Aorta (tissue), 5 donors: Measurements from ENCODE around the gene PM20D1. TPM values are rescaled to one million over a fixed set of nuclear protein-coding genes. Genes with fewer than 3 reads are reported as not detected.
"Not testable (repeated sequence)": the region's sequence is repeated elsewhere in the genome, so short reads cannot be mapped to it uniquely, and the experiment has no call there.

Experiments
- ATAC-seq: fragments of 200-7000 bp; cut with Tn5 transposase; one replicate; pipeline ENCODE4 v1.9.1; 2022; ENCODE audit warnings: moderate library complexity; ENCODE audit not compliant: low FRiP score
- DNase-seq, 2 donors: peaks; one replicate each; pipeline ENCODE4 v3.0.0-alpha.2; 2020
- H3K27ac ChIP-seq, 2 donors: one replicate each; pipeline ENCODE4 v1.5.1; 2013; ENCODE audit warnings: low read length in 2 of 2, mild to moderate bottlenecking in 2 of 2, moderate library complexity in 2 of 2, control low read depth in 1 of 2, inconsistent platforms in 1 of 2, low read depth in 1 of 2
- H3K27me3 ChIP-seq, 2 donors: one replicate each; pipeline ENCODE4 v1.6.1; 2013; ENCODE audit warnings: control low read depth in 1 of 2, low read length in 1 of 2, mild to moderate bottlenecking in 1 of 2, moderate library complexity in 1 of 2; ENCODE audit not compliant: insufficient read depth in 2 of 2, control insufficient read depth in 1 of 2
- H3K36me3 ChIP-seq, 2 donors: one replicate each; pipeline ENCODE4 v1.6.1; 2013; ENCODE audit warnings: control low read depth in 1 of 2, low read length in 1 of 2, mild to moderate bottlenecking in 1 of 2; ENCODE audit not compliant: insufficient read depth in 2 of 2, control insufficient read depth in 1 of 2
- H3K4me1 ChIP-seq, 2 donors: one replicate each; pipeline ENCODE4 v1.6.1; 2013; ENCODE audit warnings: low read length in 2 of 2, control low read depth in 1 of 2, mild to moderate bottlenecking in 1 of 2, moderate library complexity in 1 of 2; ENCODE audit not compliant: insufficient read depth in 2 of 2, control insufficient read depth in 1 of 2
- H3K4me3 ChIP-seq, 2 donors: one replicate each; pipeline ENCODE4 v1.5.1; 2013; ENCODE audit warnings: low read length in 2 of 2, control low read depth in 1 of 2, mild to moderate bottlenecking in 1 of 2
- H3K9me3 ChIP-seq: one replicate; pipeline ENCODE4 v1.6.1; 2013; ENCODE audit warnings: mild to moderate bottlenecking, low read length; ENCODE audit not compliant: control insufficient read depth
- WGBS, 2 donors: extraction: QIAGEN DNeasy Blood & Tissue Kit; methylation state at CpG; one replicate each; pipeline ENCODE4 v1.1.7; 2013; 5-methylcytosine and 5-hydroxymethylcytosine counted together
- intact Hi-C, 2 donors: fragments of 100-400 bp; cut with DNase I; formaldehyde crosslinking; loops; one replicate each; pipeline versions ENCODE4 v1.14.2 to v1.15.0; 2022
- polyA plus RNA-seq, 2 donors: library from polyadenylated mRNA; stranded (reverse); fragments of 200-250 nt; gene quantifications; one replicate each; pipeline ENCODE4 v1.2.3, GENCODE V29; 2013
- total RNA-seq, 2 donors: library from RNA; stranded (reverse); fragmentation: NEBNext Ultra II Directional; extraction: Animal tissue kit (Norgen Biotek cat#: 25700); gene quantifications; one replicate each; pipeline ENCODE4 v1.2.1, GENCODE V29; 2021
- donor health status: healthy with polysubstance abuse.
- donor health status: Bipolar disorder and iron deficiency.
- donor health status: DM: no; HTN: no; CAD: no.
- donor health status: DM: no; HTN: no; CAD: no.
- donor health status: DM: yes; HTN: yes; CAD: no.

Gene PM20D1
- total and polyA plus RNA-seq, 4 donors: 0.19 to 1.1 (median 0.63) TPM; not detected in 1

- no peak overlapping the region for H3K27ac ChIP-seq
Observed at GRCh38 chr1:205827623-205828022, 22.3 kb downstream of the PM20D1 start.

GRCh38 chr1:205826995-205827394, 22.9 kb downstream of the PM20D1 start:
- no peak for ATAC-seq

More at GRCh38 chr1:205827623-205828022, 22.3 kb downstream of the PM20D1 start:
- ATAC-seq (no peak), DNase-seq (no peak)
- 0 to 13% methylated on average over 1 of the region's 1 CpG for WGBS, 2 donors
- intact Hi-C loops: no loop called here
- H3K36me3 ChIP-seq: no peaks in the 10 kb centered on the region
- no peaks in the 10 kb centered on the region for H3K27me3 ChIP-seq
- H3K4me1 ChIP-seq: peaks cover 0 to 4% of the 10 kb centered on the region in 2 donors
- H3K4me3 ChIP-seq: no peak overlapping the region
- H3K9me3 ChIP-seq: no peaks in the 10 kb centered on the region

GRCh38 chr1:205826016-205826806, 23.7 kb downstream of the PM20D1 start:
- DNase-seq (no peak), ATAC-seq (no peak)
- peaks cover 0 to 4% of the 10 kb centered on the region in 2 donors for H3K4me1 ChIP-seq
- no peaks in the 10 kb centered on the region for H3K36me3 ChIP-seq
- H3K27me3 ChIP-seq: no peaks in the 10 kb centered on the region
- intact Hi-C loops: no loop called here
- WGBS, 2 donors: 49 to 63% methylated on average over 8 of the region's 8 CpGs
- no peak overlapping the region for H3K27ac ChIP-seq
- no peak overlapping the region for H3K4me3 ChIP-seq
- H3K9me3 ChIP-seq: no peaks in the 10 kb centered on the region

More at GRCh38 chr1:205826995-205827394, 22.9 kb downstream of the PM20D1 start:
- H3K27ac ChIP-seq: no peak overlapping the region
- no peaks in the 10 kb centered on the region for H3K9me3 ChIP-seq
- no peak overlapping the region for H3K4me3 ChIP-seq
- no peaks in the 10 kb centered on the region for H3K36me3 ChIP-seq
- peaks cover 0 to 4% of the 10 kb centered on the region in 2 donors for H3K4me1 ChIP-seq
- no peak for DNase-seq
- H3K27me3 ChIP-seq: no peaks in the 10 kb centered on the region
- 6 to 7% methylated on average over 3 of the region's 3 CpGs for WGBS, 2 donors
- intact Hi-C loops: no loop called here

GRCh38 chr1:205824180-205824579, 25.8 kb downstream of the PM20D1 start:
- H3K27ac ChIP-seq: no peak overlapping the region
- intact Hi-C loops: no loop called here
- DNase-seq: no peak
- H3K27me3 ChIP-seq: no peaks in the 10 kb centered on the region
- WGBS, 2 donors: 98% methylated on average over 5 of the region's 5 CpGs
- ATAC-seq: no peak
- no peak overlapping the region for H3K4me3 ChIP-seq
- peaks cover 0 to 4% of the 10 kb centered on the region in 2 donors for H3K4me1 ChIP-seq
- H3K9me3 ChIP-seq: no peaks in the 10 kb centered on the region
- no peaks in the 10 kb centered on the region for H3K36me3 ChIP-seq

- ATAC-seq, H3K4me3 ChIP-seq, H3K9me3 ChIP-seq, H3K4me1 ChIP-seq, H3K27me3 ChIP-seq, intact Hi-C loops, H3K27ac ChIP-seq, H3K36me3 ChIP-seq, DNase-seq: not testable (repeated sequence)
- WGBS, 2 donors: 91 to 97% methylated on average over 2 of the region's 2 CpGs
Observed at GRCh38 chr1:205823260-205823659, 26.7 kb downstream of the PM20D1 start.

- ATAC-seq (no peak), DNase-seq (no peak)
- 94 to 96% methylated on average over 2 of the region's 2 CpGs for WGBS, 2 donors
- no peak overlapping the region for H3K4me3 ChIP-seq
- no peak overlapping the region for H3K27ac ChIP-seq
- peaks cover 0 to 4% of the 10 kb centered on the region in 2 donors for H3K4me1 ChIP-seq
- intact Hi-C loops: no loop called here
- no peaks in the 10 kb centered on the region for H3K36me3 ChIP-seq
- H3K27me3 ChIP-seq: no peaks in the 10 kb centered on the region
- no peaks in the 10 kb centered on the region for H3K9me3 ChIP-seq
Observed at GRCh38 chr1:205822397-205822796, 27.5 kb downstream of the PM20D1 start.

- ATAC-seq: no peak
- Histone ChIP-seq H3K27me3 (no peaks in the 10 kb centered on the region), H3K27ac (no peak overlapping the region), H3K9me3 (no peaks in the 10 kb centered on the region), H3K4me3 (no peak overlapping the region), H3K36me3 (no peaks in the 10 kb centered on the region), H3K4me1 (no peaks in the 10 kb centered on the region)
- intact Hi-C loops: no loop called here
- 95% methylated on average over 3 of the region's 3 CpGs for WGBS, 2 donors
- DNase-seq: no peak
Observed at GRCh38 chr1:205817988-205818387, 31.9 kb downstream of the PM20D1 start.

- no peak for DNase-seq
- H3K36me3 ChIP-seq: no peaks in the 10 kb centered on the region
- no peak for ATAC-seq
- no peaks in the 10 kb centered on the region for H3K9me3 ChIP-seq
- H3K4me1 ChIP-seq: no peaks in the 10 kb centered on the region
- no peaks in the 10 kb centered on the region for H3K27me3 ChIP-seq
- H3K4me3 ChIP-seq: no peak overlapping the region
- H3K27ac ChIP-seq: no peak overlapping the region
- intact Hi-C loops: no loop called here
- 91 to 98% methylated on average over 3 of the region's 3 CpGs for WGBS, 2 donors
Observed at GRCh38 chr1:205817364-205817763, 32.6 kb downstream of the PM20D1 start.

GRCh38 chr1:205813755-205814058, 36.2 kb downstream of the PM20D1 start:
- ATAC-seq (peak; percentile 23), DNase-seq (no peak)
- Histone ChIP-seq H3K36me3 (no peaks in the 10 kb centered on the region), H3K4me3 (peak overlapping the region; percentile 46 to 60), H3K27me3 (no peaks in the 10 kb centered on the region), H3K9me3 (no peaks in the 10 kb centered on the region), H3K4me1 (peaks cover 0 to 5% of the 10 kb centered on the region in 2 donors), H3K27ac (peak overlapping the region in 1 of 2 donors; percentile 60)
- WGBS, 2 donors: 3 to 7% methylated on average over 14 of the region's 14 CpGs
- intact Hi-C loops: loop anchor here (1.0 to 5.0 kb wide), 5 partner anchors 37 to 169 kb away; partner anchors contain the start of gene PM20D1 (in 1 of the 2)
